Lung (tissue), 12 donors: Measurements from ENCODE around the gene GNG12. TPM values are rescaled to one million over a fixed set of nuclear protein-coding genes. Genes with fewer than 3 reads are reported as not detected.

Source experiments
- ATAC-seq: fragments of 200-7000 bp; cut with Tn5 transposase; one replicate; pipeline ENCODE4 v1.9.1; 2020; ENCODE audit warnings: moderate number of reproducible peaks; ENCODE audit not compliant: insufficient read depth, low FRiP score
- DNase-seq, 3 donors: peaks; one replicate each; pipeline ENCODE4 v3.0.0-alpha.2; 2013 to 2017
- H3K27ac ChIP-seq, 2 donors: one replicate each; pipeline ENCODE4 v1.5.1; 2013; ENCODE audit warnings: mild to moderate bottlenecking in 2 of 2, moderate library complexity in 2 of 2, control low read depth in 1 of 2, inconsistent platforms in 1 of 2, low read depth in 1 of 2, low read length in 1 of 2
- H3K27me3 ChIP-seq, 3 donors: one replicate each; pipeline ENCODE4 v1.5.1; 2013; ENCODE audit warnings: low read length in 2 of 3; ENCODE audit not compliant: control insufficient read depth in 3 of 3, insufficient read depth in 3 of 3
- H3K36me3 ChIP-seq, 4 donors: one replicate each; pipeline ENCODE4 v1.5.1; 2013; ENCODE audit warnings: low read length in 4 of 4, mild to moderate bottlenecking in 1 of 4, moderate library complexity in 1 of 4; ENCODE audit not compliant: control insufficient read depth in 4 of 4, insufficient read depth in 4 of 4
- H3K4me1 ChIP-seq, 5 donors: one replicate each; pipeline ENCODE4 v1.5.1; 2013; ENCODE audit warnings: low read length in 5 of 5, mild to moderate bottlenecking in 2 of 5, moderate library complexity in 1 of 5; ENCODE audit not compliant: control insufficient read depth in 5 of 5, insufficient read depth in 5 of 5
- H3K4me3 ChIP-seq: one replicate; pipeline ENCODE4 v1.5.1; 2013; ENCODE audit warnings: mild to moderate bottlenecking, control low read depth, moderate library complexity
- H3K9ac ChIP-seq, 2 donors: one replicate each; pipeline ENCODE4 v1.5.1; 2013; ENCODE audit warnings: low read length in 2 of 2, control low read depth in 1 of 2; ENCODE audit not compliant: insufficient read depth in 1 of 2
- H3K9me3 ChIP-seq, 4 donors: one replicate each; pipeline ENCODE4 v1.5.1; 2013; ENCODE audit warnings: low read length in 3 of 4, mild to moderate bottlenecking in 1 of 4, moderate library complexity in 1 of 4; ENCODE audit not compliant: control insufficient read depth in 4 of 4, insufficient read depth in 3 of 4
- CTCF ChIP-seq: IDR thresholded peaks from 2 replicates; pipeline ENCODE4 v1.5.1; 2012; ENCODE audit warnings: mild to moderate bottlenecking; ENCODE audit errors: control extremely low read depth, extremely low read depth
- WGBS, 2 donors: extraction: QIAGEN DNeasy Blood & Tissue Kit; methylation state at CpG; one replicate each; pipeline ENCODE4 v1.1.7; 2013; 5-methylcytosine and 5-hydroxymethylcytosine counted together
- polyA plus RNA-seq, 2 donors: library from polyadenylated mRNA; stranded (reverse); fragments of 200-250 nt; gene quantifications; one replicate each; pipeline ENCODE4 v1.2.1, GENCODE V29; 2013
- total RNA-seq, 2 donors: library from RNA; depleted of rRNA in 1 of 2; stranded (reverse); fragments of >200 nt in 1 of 2; gene quantifications; one replicate each; pipeline ENCODE4 v1.2.1, GENCODE V29; 2014 to 2021
- donor health status: control.
- donor health status: control.
- donor health status: Bipolar disorder and iron deficiency.
- donor health status: healthy.
- donor health status: DM: yes; HTN: yes; CAD: no.

Gene GNG12
- total and polyA plus RNA-seq, 4 donors = 14.0 to 68.4 (median 32.1) TPM

DNA sequence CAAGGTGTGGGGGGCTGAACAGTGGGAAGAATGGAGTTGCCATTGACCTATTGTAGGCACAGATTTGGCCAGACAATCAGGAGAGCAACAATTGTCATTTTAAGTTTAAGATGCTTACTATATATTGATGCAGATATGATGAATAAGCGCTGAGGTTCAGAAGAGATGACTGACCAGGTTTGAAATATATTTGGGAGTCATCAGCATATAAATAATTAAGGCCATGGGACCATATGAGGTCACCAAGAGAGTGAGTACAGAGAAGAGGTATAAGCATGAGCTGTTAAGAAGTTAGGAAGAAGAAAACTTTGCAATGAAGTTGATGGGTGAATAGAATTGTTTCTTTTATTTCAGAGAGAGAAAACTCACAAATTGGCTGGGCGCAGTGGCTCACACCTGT is 152.8 kb downstream of the GNG12 start:
- DNase-seq (no peak), ATAC-seq (no peak)
- Histone ChIP-seq H3K27ac (no peak overlapping the region), H3K36me3 (no peaks in the 10 kb centered on the region), H3K4me3 (no peak overlapping the region), H3K4me1 (peaks cover 0 to 42% (median 9%) of the 10 kb centered on the region in 5 donors), H3K27me3 (no peaks in the 10 kb centered on the region), H3K9ac (no peak overlapping the region), H3K9me3 (no peaks in the 10 kb centered on the region)
- TF ChIP-seq CTCF = no peak
- WGBS, 2 donors = 99% methylated on average over 2 of the region's 2 CpGs

DNA sequence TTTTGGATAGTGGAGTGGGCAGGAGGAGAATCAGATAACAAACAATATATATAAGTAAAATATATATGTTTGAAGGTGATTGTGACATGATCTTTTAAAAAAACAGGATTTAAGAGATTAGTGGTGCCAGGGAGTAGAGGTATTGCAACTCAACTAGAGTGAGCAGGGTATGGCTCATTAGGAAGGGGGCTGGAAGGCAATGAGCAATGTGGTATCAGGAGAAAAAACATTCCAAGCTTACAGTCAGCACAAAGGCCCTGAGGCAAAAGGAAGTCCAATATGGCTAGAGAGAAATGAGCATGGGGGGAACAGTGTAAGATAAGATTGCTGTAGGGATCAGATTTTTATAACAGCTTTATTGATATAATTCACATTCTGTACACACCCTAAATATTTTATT is 153.6 kb downstream of the GNG12 start:
- no peak overlapping the region for H3K27ac ChIP-seq
- H3K36me3 ChIP-seq = no peaks in the 10 kb centered on the region
- H3K9me3 ChIP-seq = no peaks in the 10 kb centered on the region
- DNase-seq = no peak
- H3K4me1 ChIP-seq = peaks cover 0 to 49% (median 9%) of the 10 kb centered on the region in 5 donors
- no peak overlapping the region for H3K4me3 ChIP-seq
- TF ChIP-seq CTCF = no peak
- no peaks in the 10 kb centered on the region for H3K27me3 ChIP-seq
- no peak overlapping the region for H3K9ac ChIP-seq
- no peak for ATAC-seq

DNA sequence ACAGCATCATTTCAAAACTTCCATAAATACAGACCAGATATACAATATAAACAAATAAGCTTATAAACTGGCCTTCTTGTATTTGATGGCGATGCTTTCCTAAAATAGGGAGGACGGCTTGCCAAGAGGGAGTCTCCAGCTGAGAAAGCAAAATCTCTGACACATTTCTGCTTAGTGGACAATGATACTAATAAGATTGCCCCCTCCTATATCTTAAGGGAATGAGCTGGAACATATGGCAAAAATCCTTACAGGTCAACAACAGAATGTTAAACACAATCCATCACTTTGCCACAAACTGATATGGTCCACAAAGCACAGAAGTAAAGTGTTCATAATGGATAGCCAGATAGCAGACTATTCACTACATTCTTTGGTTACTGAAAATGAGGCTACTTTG is 155.3 kb downstream of the GNG12 start:
- H3K36me3 ChIP-seq = no peaks in the 10 kb centered on the region
- TF ChIP-seq CTCF = no peak
- no peak overlapping the region for H3K9ac ChIP-seq
- peaks cover 0 to 56% (median 9%) of the 10 kb centered on the region in 5 donors for H3K4me1 ChIP-seq
- no peaks in the 10 kb centered on the region for H3K9me3 ChIP-seq
- H3K4me3 ChIP-seq = no peak overlapping the region
- DNase-seq = peak; percentile 25 to 77 (median 71)
- ATAC-seq = no peak
- no peaks in the 10 kb centered on the region for H3K27me3 ChIP-seq
- 85 to 86% methylated on average over 2 of the region's 2 CpGs for WGBS, 2 donors
- no peak overlapping the region for H3K27ac ChIP-seq

DNA sequence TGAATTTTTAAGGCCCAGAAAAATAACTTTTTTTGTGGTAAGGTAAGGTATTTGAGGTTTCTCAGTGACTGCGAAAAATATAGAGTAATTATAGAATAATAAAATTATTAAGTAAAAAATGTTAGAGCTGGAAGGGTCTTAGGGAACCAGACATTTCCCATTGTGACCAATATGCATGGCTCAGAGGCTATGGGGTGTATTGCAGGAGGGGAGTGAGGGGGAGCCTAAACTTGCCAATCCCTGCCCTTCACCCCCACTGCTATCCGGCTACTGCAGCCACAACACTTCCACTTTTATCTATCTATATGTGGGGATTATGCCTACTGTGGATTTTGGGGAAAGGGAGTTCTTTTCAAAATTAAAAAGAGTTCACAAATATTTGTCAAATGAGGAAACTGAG is 155.9 kb downstream of the GNG12 start:
- H3K4me3 ChIP-seq = no peak overlapping the region
- no peak overlapping the region for H3K27ac ChIP-seq
- ATAC-seq (no peak), DNase-seq (no peak)
- H3K27me3 ChIP-seq = no peaks in the 10 kb centered on the region
- peaks cover 0 to 56% (median 9%) of the 10 kb centered on the region in 5 donors for H3K4me1 ChIP-seq
- TF ChIP-seq CTCF = no peak
- H3K9ac ChIP-seq = no peak overlapping the region
- H3K36me3 ChIP-seq = no peaks in the 10 kb centered on the region
- H3K9me3 ChIP-seq = no peaks in the 10 kb centered on the region
- WGBS, 2 donors = 93 to 96% methylated on average over 2 of the region's 2 CpGs
